Uterus (tissue), 4 donors: ENCODE results near the gene PCDHB1. TPM values are rescaled to one million over a fixed set of nuclear protein-coding genes. Genes with fewer than 3 reads are reported as not detected.

Experiments used
- DNase-seq, 2 donors: peaks; one replicate each; pipeline ENCODE4 v3.0.0-alpha.2; 2019 to 2020
- H3K27ac ChIP-seq, 2 donors: fragments of 200-600 bp; sonication (generic); 1 replicate in 1 of 2; 2 replicates in 1 of 2; pipeline ENCODE4 v1.5.1; 2016 to 2018
- H3K27me3 ChIP-seq, 2 donors: fragments of 200-600 bp; sonication (generic); one replicate each; pipeline ENCODE4 v1.5.1; 2018 to 2019; ENCODE audit warnings: control low read depth in 1 of 2
- H3K36me3 ChIP-seq, 2 donors: fragments of 200-600 bp; sonication (generic); one replicate each; pipeline ENCODE4 v1.5.1; 2019; ENCODE audit warnings: control low read depth in 1 of 2
- H3K4me1 ChIP-seq, 2 donors: fragments of 200-600 bp; sonication (generic); one replicate each; pipeline ENCODE4 v1.5.1; 2018 to 2019; ENCODE audit warnings: control low read depth in 1 of 2
- H3K4me3 ChIP-seq, 2 donors: fragments of 200-600 bp; sonication (generic); 1 replicate in 1 of 2; 2 replicates in 1 of 2; pipeline ENCODE4 v1.5.1; 2018 to 2019; ENCODE audit warnings: mild to moderate bottlenecking in 1 of 2
- H3K9me3 ChIP-seq, 2 donors: fragments of 200-600 bp; sonication (generic); one replicate each; pipeline ENCODE4 v1.5.1; 2019; ENCODE audit warnings: control low read depth in 1 of 2
- POLR2A ChIP-seq, 2 donors: fragments of 450-650 bp; IDR thresholded peaks; one replicate each; pipeline ENCODE4 v1.6.1; 2016; ENCODE audit warnings: antibody characterized with exemption in 2 of 2, mild to moderate bottlenecking in 1 of 2, moderate library complexity in 1 of 2
- intact Hi-C: fragments of 100-400 bp; cut with DNase I; formaldehyde crosslinking; loops from one replicate; pipeline ENCODE4 v1.15.1; 2023; ENCODE audit warnings: low total_unique reads
- total RNA-seq, 4 donors: library from RNA; depleted of rRNA in 3 of 4; stranded (reverse); fragments of >200 nt in 3 of 4; gene quantifications; one replicate each; pipeline versions ENCODE4 v1.1.0 to v1.2.4, GENCODE V29; 2014 to 2023
- TF ChIP-seq, protein P1 (sequence below), 4 experiments: fragments of 200-600 bp in 2 of 4; fragments of 450-650 bp in 2 of 4; sonication (generic) in 2 of 4; IDR thresholded peaks; one replicate each; pipeline ENCODE4 v1.5.1; 2016 to 2019; ENCODE audit warnings: antibody characterized with exemption in 4 of 4, mild to moderate bottlenecking in 2 of 4, moderate library complexity in 1 of 4
- donor health status: DM: yes; HTN: yes; CAD: no.

PCDHB1 gene
- total RNA-seq, 4 donors from 2014 or later: 0.28 TPM; not detected in 3

DNA sequence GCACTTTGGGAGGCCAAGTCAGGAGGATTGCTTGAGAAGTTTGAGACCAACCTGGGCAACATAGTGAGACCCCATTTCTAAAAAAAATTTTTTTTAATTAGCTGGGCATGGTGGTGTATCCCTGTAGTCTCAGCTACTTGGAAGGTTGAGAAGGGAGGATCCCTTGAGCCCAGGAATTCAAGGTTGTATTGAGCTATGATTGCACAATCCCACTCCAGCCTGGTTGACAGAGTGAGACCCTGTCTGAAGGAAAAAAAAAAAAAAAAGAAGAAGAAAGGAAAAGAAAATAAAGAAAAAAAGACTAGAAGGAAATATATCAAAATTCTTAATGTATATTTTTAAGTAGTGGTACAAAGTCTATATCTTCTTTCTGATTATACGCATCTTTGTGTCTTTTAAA is 28.8 kb upstream of the PCDHB1 start:
- H3K36me3 ChIP-seq: no peaks in the 10 kb centered on the region
- H3K27ac ChIP-seq: no peak overlapping the region
- no peaks in the 10 kb centered on the region for H3K27me3 ChIP-seq
- H3K4me3 ChIP-seq: no peak overlapping the region
- H3K4me1 ChIP-seq: no peaks in the 10 kb centered on the region
- no peak for DNase-seq
- no peak for TF ChIP-seq POLR2A (IDR thresholded peaks at IDR 0.05)
- TF ChIP-seq, protein P1, sequence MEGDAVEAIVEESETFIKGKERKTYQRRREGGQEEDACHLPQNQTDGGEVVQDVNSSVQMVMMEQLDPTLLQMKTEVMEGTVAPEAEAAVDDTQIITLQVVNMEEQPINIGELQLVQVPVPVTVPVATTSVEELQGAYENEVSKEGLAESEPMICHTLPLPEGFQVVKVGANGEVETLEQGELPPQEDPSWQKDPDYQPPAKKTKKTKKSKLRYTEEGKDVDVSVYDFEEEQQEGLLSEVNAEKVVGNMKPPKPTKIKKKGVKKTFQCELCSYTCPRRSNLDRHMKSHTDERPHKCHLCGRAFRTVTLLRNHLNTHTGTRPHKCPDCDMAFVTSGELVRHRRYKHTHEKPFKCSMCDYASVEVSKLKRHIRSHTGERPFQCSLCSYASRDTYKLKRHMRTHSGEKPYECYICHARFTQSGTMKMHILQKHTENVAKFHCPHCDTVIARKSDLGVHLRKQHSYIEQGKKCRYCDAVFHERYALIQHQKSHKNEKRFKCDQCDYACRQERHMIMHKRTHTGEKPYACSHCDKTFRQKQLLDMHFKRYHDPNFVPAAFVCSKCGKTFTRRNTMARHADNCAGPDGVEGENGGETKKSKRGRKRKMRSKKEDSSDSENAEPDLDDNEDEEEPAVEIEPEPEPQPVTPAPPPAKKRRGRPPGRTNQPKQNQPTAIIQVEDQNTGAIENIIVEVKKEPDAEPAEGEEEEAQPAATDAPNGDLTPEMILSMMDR (IDR thresholded peaks at IDR 0.05): no peak
- H3K9me3 ChIP-seq: no peaks in the 10 kb centered on the region
- intact Hi-C loops: no loop called here

DNA sequence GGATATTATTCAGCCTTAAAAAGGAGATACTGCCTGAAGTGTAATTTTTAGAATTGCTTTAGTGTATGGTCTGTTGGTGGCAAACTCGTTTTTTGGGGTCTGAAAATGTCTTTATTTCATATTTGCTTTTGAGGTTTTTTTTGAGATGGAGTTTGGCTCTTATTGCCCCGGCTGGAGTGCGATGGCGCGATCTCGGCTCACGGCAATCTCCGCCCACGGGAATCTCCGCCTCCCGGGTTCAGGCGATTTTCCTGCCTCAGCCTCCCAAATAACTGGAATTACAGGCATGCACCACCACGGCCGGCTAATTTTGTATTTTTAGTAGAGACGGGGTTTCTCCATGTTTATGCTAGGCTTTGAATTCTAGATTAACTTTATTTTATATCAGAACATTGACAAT is 20.2 kb upstream of the PCDHB1 start:
- no peaks in the 10 kb centered on the region for H3K9me3 ChIP-seq
- no peaks in the 10 kb centered on the region for H3K36me3 ChIP-seq
- DNase-seq: no peak
- no peaks in the 10 kb centered on the region for H3K4me1 ChIP-seq
- TF ChIP-seq POLR2A (IDR thresholded peaks at IDR 0.05): no peak
- TF ChIP-seq, protein P1 (IDR thresholded peaks at IDR 0.05): no peak
- no peaks in the 10 kb centered on the region for H3K27me3 ChIP-seq
- no peak overlapping the region for H3K4me3 ChIP-seq
- intact Hi-C loops: no loop called here
- no peak overlapping the region for H3K27ac ChIP-seq

DNA sequence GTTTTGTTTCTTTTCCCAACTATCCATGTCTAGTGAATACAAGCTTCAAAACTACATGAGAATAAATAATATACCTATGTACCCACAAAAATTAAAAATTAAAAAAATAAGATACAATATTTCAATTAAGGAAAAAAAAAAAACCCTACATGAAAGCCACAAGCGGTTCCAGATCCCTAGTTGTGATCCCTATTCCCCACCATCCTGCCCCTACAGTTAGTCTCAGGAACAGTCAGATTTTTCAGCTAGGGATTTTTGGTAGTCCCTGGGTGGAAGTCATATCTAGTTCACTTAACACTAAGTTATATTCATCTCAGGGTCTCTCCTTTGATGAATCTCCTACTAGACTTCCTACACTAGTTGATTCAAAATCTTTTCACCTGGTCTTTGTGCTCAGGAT is 18.5 kb upstream of the PCDHB1 start:
- no peaks in the 10 kb centered on the region for H3K9me3 ChIP-seq
- no peaks in the 10 kb centered on the region for H3K27me3 ChIP-seq
- TF ChIP-seq, protein P1 (IDR thresholded peaks at IDR 0.05): no peak
- no peak for TF ChIP-seq POLR2A (IDR thresholded peaks at IDR 0.05)
- no peaks in the 10 kb centered on the region for H3K36me3 ChIP-seq
- DNase-seq: no peak
- H3K4me1 ChIP-seq: no peaks in the 10 kb centered on the region
- intact Hi-C loops: no loop called here
- H3K4me3 ChIP-seq: no peak overlapping the region
- H3K27ac ChIP-seq: no peak overlapping the region

DNA sequence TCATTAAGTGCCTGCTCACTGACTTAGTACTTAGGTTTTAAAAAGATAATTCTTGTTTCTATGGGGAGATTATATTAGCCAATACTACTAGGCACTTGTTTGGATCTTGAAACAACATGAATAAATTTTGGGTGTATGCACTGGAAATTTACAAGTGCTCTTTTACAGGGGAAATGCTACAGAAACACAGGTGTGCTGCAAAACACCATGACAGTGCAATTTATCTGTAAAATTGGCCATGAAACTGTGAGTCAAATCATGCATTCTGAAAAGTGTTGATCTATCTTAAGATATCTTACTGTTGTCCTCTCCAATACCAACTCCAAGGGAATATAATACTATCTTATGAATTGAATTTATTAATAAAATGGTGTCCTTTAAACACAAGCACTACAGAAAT is 12.1 kb upstream of the PCDHB1 start:
- intact Hi-C loops: no loop called here
- Histone ChIP-seq H3K9me3 (no peaks in the 10 kb centered on the region), H3K36me3 (no peaks in the 10 kb centered on the region), H3K4me1 (no peaks in the 10 kb centered on the region), H3K4me3 (no peak overlapping the region), H3K27ac (no peak overlapping the region), H3K27me3 (peaks cover 0 to 5% of the 10 kb centered on the region in 2 donors)
- no peak for DNase-seq
- TF ChIP-seq POLR2A (IDR thresholded peaks at IDR 0.05): no peak
- TF ChIP-seq, protein P1 (IDR thresholded peaks at IDR 0.05): no peak

DNA sequence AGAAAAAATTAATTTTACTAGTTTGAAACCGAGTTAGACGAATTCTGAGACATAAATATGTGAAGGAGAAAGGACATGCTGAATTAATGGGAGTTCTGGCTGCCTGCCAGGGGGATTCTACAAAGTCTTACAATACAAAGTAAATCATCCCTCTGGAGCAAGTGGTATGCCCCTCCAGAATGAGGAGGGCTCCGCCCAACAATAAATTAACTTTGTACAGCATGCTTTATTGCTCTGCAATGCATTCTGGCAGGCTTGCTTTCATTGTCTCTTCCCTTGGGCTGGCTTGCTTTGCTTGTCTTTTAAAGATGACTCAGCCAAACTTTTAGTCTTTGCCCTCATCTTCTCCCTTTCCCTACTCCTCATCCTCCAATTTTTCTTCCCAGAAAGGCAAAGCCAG is 11.7 kb upstream of the PCDHB1 start:
- intact Hi-C loops: no loop called here
- Histone ChIP-seq H3K27me3 (peaks cover 0 to 9% of the 10 kb centered on the region in 2 donors), H3K4me1 (no peaks in the 10 kb centered on the region), H3K36me3 (no peaks in the 10 kb centered on the region), H3K4me3 (no peak overlapping the region), H3K9me3 (no peaks in the 10 kb centered on the region), H3K27ac (no peak overlapping the region)
- TF ChIP-seq POLR2A (IDR thresholded peaks at IDR 0.05): no peak
- no peak for DNase-seq
